Spinal cord (tissue), 10 donors: ENCODE results near the gene NPTX1. TPM values are rescaled to one million over a fixed set of nuclear protein-coding genes. Genes with fewer than 3 reads are reported as not detected.

ENCODE experiments used
- DNase-seq, 6 donors: peaks; one replicate each; pipeline versions ENCODE4 v3.0.0 to v3.0.0-alpha.2; 2013 to 2015; ENCODE audit warnings: low spot score in 6 of 6, low read depth in 4 of 6
- H3K27ac ChIP-seq: one replicate; pipeline ENCODE4 v1.5.1; 2013; ENCODE audit warnings: low read depth, low read length, control low read depth
- H3K27me3 ChIP-seq: one replicate; pipeline ENCODE4 v1.6.1; 2013; ENCODE audit warnings: low read length; ENCODE audit not compliant: control insufficient read depth, insufficient read depth
- H3K36me3 ChIP-seq: one replicate; pipeline ENCODE4 v1.6.1; 2013; ENCODE audit warnings: low read length; ENCODE audit not compliant: control insufficient read depth, insufficient read depth
- H3K4me1 ChIP-seq: one replicate; pipeline ENCODE4 v1.6.1; 2013; ENCODE audit warnings: low read length; ENCODE audit not compliant: control insufficient read depth, insufficient read depth
- H3K4me3 ChIP-seq: one replicate; pipeline ENCODE4 v1.5.1; 2013; ENCODE audit warnings: low read depth, low read length, control low read depth
- H3K9me3 ChIP-seq: one replicate; pipeline ENCODE4 v1.6.1; 2013; ENCODE audit warnings: low read length; ENCODE audit not compliant: control insufficient read depth, insufficient read depth
- WGBS: methylation state at CpG from one replicate; pipeline ENCODE4 v1.1.5; 2013; ENCODE audit warnings: missing lambda C conversion rate; ENCODE audit not compliant: insufficient coverage; 5-methylcytosine and 5-hydroxymethylcytosine counted together
- polyA plus RNA-seq, 2 donors: library from polyadenylated mRNA; unstranded; fragments of 120-200 nt; gene quantifications; one replicate each; pipeline ENCODE4 v1.2.1, GENCODE V29; 2013; ENCODE audit not compliant: insufficient read length in 2 of 2
- total RNA-seq, 2 donors: library from RNA; depleted of rRNA in 1 of 2; stranded (reverse); fragments of 120-200 nt in 1 of 2; fragments of >200 nt in 1 of 2; gene quantifications; one replicate each; pipeline versions ENCODE4 v1.2.3 to v1.2.4, GENCODE V29; 2013 to 2014
- donor health status: healthy.

Gene NPTX1
- total and polyA plus RNA-seq, 4 donors, result 6.7 to 23.5 (median 19.9) TPM

DNA sequence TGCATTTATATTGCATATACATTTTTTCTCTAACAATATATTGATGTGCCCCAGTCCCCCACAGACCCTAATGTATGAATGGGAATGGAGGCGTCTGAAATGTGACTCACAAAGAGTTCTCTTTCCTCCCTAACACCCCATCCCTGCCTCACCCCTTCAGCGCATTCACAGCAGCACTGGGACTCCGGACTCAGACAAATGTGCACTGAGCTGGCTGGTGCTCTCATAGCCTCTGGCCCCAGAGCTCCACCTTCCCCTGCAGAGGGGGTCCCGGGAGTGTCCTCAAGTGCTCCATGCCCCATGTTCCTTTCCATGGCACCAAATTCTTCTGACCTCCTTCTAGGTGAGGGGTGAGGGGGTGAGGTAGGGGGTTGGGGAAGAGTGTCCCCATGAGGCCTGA is 20.6 kb downstream of the NPTX1 start:
- 32% methylated on average over 3 of the region's 4 CpGs for WGBS
- no peak for DNase-seq
- H3K27ac ChIP-seq, result peak overlapping the region; percentile 96
- H3K9me3 ChIP-seq, result no peaks in the 10 kb centered on the region
- no peaks in the 10 kb centered on the region for H3K27me3 ChIP-seq
- peaks cover 9% of the 10 kb centered on the region for H3K36me3 ChIP-seq
- no peak overlapping the region for H3K4me3 ChIP-seq
- H3K4me1 ChIP-seq, result peaks cover 30% of the 10 kb centered on the region

DNA sequence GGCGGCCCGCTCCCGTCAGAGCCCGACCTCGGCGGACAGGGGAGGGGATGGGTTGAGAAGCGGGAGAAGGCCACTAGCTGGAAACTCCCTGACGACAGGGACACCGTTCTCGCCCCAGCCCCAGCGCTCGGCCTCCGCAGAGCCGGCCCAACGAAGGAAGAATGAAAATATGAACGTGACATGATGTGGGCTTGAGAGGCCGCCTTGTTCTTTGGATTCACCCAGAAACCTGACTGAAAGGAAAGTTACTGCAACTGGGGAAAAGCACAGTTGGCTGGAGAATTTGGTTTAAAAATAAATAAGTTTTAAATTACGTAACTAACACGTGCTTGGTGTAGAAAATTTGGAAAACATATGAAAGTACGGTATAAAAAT is 21.1 kb downstream of the NPTX1 start:
- Histone ChIP-seq H3K36me3 (peaks cover 9% of the 10 kb centered on the region), H3K4me3 (peak overlapping the region; percentile 80), H3K27ac (peak overlapping the region; percentile 96), H3K9me3 (no peaks in the 10 kb centered on the region), H3K4me1 (peaks cover 32% of the 10 kb centered on the region), H3K27me3 (no peaks in the 10 kb centered on the region)
- 2% methylated on average over 16 of the region's 20 CpGs for WGBS
- DNase-seq, result no peak

GRCh38 chr17:80454557-80455335 is 21.7 kb downstream of the NPTX1 start:
- H3K27me3 ChIP-seq, result no peaks in the 10 kb centered on the region
- H3K4me1 ChIP-seq, result peaks cover 37% of the 10 kb centered on the region
- peak; percentile 86 to 99 (median 92) for DNase-seq
- 0% methylated on average over 88 of the region's 88 CpGs for WGBS
- H3K27ac ChIP-seq, result peak overlapping the region; percentile 96
- peak overlapping the region; percentile 80 for H3K4me3 ChIP-seq
- H3K36me3 ChIP-seq, result peaks cover 9% of the 10 kb centered on the region
- no peaks in the 10 kb centered on the region for H3K9me3 ChIP-seq

- H3K4me1 ChIP-seq, result peaks cover 37% of the 10 kb centered on the region
- DNase-seq, result no peak
- H3K27me3 ChIP-seq, result no peaks in the 10 kb centered on the region
- 34% methylated on average over 36 of the region's 36 CpGs for WGBS
- peak overlapping the region; percentile 76 for H3K27ac ChIP-seq
- no peaks in the 10 kb centered on the region for H3K9me3 ChIP-seq
- peaks cover 9% of the 10 kb centered on the region for H3K36me3 ChIP-seq
- H3K4me3 ChIP-seq, result peak overlapping the region; percentile 76
These were observed 22.3 kb downstream of the NPTX1 start for GRCh38 chr17:80453998-80454556.

GRCh38 chr17:80453126-80453997 is 23.0 kb downstream of the NPTX1 start:
- Histone ChIP-seq H3K27me3 (no peaks in the 10 kb centered on the region), H3K9me3 (no peaks in the 10 kb centered on the region), H3K4me1 (peaks cover 37% of the 10 kb centered on the region), H3K4me3 (no peak overlapping the region), H3K27ac (no peak overlapping the region), H3K36me3 (peaks cover 9% of the 10 kb centered on the region)
- DNase-seq, result no peak
- 72% methylated on average over 8 of the region's 19 CpGs for WGBS

DNA sequence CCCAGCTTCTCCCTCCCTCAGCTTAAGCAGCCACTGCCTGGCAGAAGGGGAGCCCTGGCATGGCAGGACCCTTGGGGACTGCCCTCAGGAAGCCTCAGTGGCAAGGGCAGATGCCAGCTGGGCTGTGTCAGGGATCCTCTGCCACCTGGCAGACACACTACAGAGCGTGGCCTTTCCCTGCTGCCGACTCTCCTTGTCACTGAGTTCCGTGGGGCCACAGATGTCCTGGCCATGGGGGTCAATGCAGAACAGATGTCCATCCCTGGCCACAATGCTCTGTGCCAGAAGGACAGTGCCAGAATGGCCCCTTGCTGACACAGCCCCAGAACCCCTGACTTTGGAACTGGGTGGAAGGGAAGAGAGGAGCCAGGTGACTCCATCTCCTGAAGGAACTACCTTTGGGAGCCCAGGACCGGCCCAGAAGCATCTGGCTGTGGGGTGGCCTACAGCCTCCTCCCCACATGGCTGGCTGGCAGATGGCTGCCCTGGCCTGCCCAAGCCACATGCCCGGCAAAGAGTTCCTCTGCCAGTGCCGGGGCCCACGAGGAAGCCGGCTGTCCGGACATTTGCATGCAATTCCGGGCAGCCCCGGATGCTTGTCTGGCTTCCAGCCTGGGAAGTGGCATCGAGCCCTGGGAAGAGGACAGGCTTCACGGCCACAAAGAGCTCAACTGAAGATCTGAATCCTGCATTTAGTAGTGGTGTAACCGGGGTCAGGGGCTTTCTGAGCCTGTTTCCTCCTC is 24.1 kb downstream of the NPTX1 start:
- Histone ChIP-seq H3K27ac (no peak overlapping the region), H3K4me3 (no peak overlapping the region), H3K4me1 (peaks cover 37% of the 10 kb centered on the region), H3K9me3 (no peaks in the 10 kb centered on the region), H3K27me3 (no peaks in the 10 kb centered on the region), H3K36me3 (peaks cover 9% of the 10 kb centered on the region)
- 75% methylated on average over 14 of the region's 14 CpGs for WGBS
- peak in 1 of 6 donors; percentile 28 for DNase-seq

GRCh38 chr17:80451104-80451775 is 25.2 kb downstream of the NPTX1 start:
- no peaks in the 10 kb centered on the region for H3K27me3 ChIP-seq
- no peak overlapping the region for H3K4me3 ChIP-seq
- peaks cover 9% of the 10 kb centered on the region for H3K36me3 ChIP-seq
- no peaks in the 10 kb centered on the region for H3K9me3 ChIP-seq
- no peak for DNase-seq
- peaks cover 42% of the 10 kb centered on the region for H3K4me1 ChIP-seq
- H3K27ac ChIP-seq, result no peak overlapping the region
- 81% methylated on average over 9 of the region's 9 CpGs for WGBS

GRCh38 chr17:80449930-80450576 is 26.4 kb downstream of the NPTX1 start:
- peak overlapping the region; percentile 40 for H3K27ac ChIP-seq
- peaks cover 43% of the 10 kb centered on the region for H3K4me1 ChIP-seq
- no peaks in the 10 kb centered on the region for H3K27me3 ChIP-seq
- peaks cover 9% of the 10 kb centered on the region for H3K36me3 ChIP-seq
- H3K9me3 ChIP-seq, result no peaks in the 10 kb centered on the region
- WGBS, result 62% methylated on average over 17 of the region's 18 CpGs
- no peak overlapping the region for H3K4me3 ChIP-seq
- peak in 1 of 6 donors; percentile 50 for DNase-seq
